ENCODE measurements around the gene CAV3. TPM values are rescaled to one million over a fixed set of nuclear protein-coding genes. Genes with fewer than 3 reads are reported as not detected.

The CAV3 gene
- total and polyA plus RNA-seq, 9 of the 15 experiments (the other 6 are each of a cell fraction or from before 2014, with no cell fraction given), result not detected

DNA sequence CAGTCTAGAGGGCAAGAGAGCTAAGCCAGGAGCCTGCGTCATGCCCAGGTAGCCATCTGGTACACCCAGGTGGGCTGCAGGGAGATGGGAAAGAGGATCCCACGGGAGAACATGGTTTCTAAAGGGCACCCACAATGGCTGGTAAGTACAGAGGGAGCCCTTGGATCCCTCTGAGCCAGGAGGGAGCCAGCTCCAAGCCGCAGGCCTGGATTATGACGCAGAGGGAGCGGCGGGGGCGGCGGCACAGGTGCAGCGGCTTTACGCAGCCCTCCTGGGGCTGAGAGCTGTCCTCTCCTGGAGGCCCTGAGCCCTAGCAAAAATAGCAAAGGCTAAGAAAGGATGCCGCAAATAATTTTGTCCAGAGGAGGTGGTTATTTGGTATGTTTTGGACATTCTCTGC, 2.8 kb downstream of the CAV3 start:
- in situ Hi-C loops (cut with MboI), result no loop called here
- no TSS peak for BruUV-seq (replicated peaks)
- Histone ChIP-seq H3K4me2 (ENCODE audit: insufficient read depth, low read length) (no peak overlapping the region), H3K36me3 (ENCODE audit: control insufficient read depth, insufficient read depth, low read length) (no peaks in the 10 kb centered on the region), H3K4me3 (no peak overlapping the region), H3K9me1 (ENCODE audit: control insufficient read depth, insufficient read depth, low read length) (peaks cover 3% of the 10 kb centered on the region), H3K79me2 (ENCODE audit: control insufficient read depth, insufficient read depth, low read length) (no peaks in the 10 kb centered on the region), H4K20me1 (replicated peaks; ENCODE audit: control insufficient read depth, insufficient read depth, low read length) (peaks cover 9% of the 10 kb centered on the region; the same call in 1 of the 2 replicates), H2AFZ (ENCODE audit: low read depth, low read length) (no peak overlapping the region), H3K9ac (ENCODE audit: insufficient read depth in 1 of 2, low read depth in 2 of 2, low read length in 2 of 2) (no peak overlapping the region), H3K27me3 (ENCODE audit: control insufficient read depth in 2 of 2, insufficient read depth in 2 of 2, low read length in 2 of 2) (peaks cover 19 to 60% of the 10 kb centered on the region in 2 experiments), H3K27ac (ENCODE audit: extremely low read depth, low read depth, low read length) (no peak overlapping the region), H3K9me3 (replicated peaks; ENCODE audit: control insufficient read depth, insufficient read depth, low read depth, low read length) (no peaks in the 10 kb centered on the region), H3K4me1 (replicated peaks in 1 of 2; ENCODE audit: control insufficient read depth in 2 of 2, insufficient read depth in 2 of 2, low read length in 2 of 2) (no peaks in the 10 kb centered on the region; a peak in 1 of 5 replicates)
- ChIA-PET POLR2A (no interaction called here), CTCF (ENCODE audit: low intra/inter-chr PET ratio) (no interaction called here)
- DNase-seq (ENCODE audit: extremely low read depth in 1 of 4, low spot score in 3 of 4) (no peak), FAIRE-seq (no peak), ATAC-seq (no peak)
- 1% methylated on average over 11 of the region's 11 CpGs for WGBS (ENCODE audit: insufficient coverage, low coverage, missing lambda C conversion rate)
- intact Hi-C loops (cut with micrococcal nuclease), result no loop called here
- TF ChIP-seq HCFC1 (IDR thresholded peaks at IDR 0.05; ENCODE audit: low read depth, low read length), result no peak
- no peak for TF ChIP-seq ARID2 (IDR thresholded peaks at IDR 0.05)
- TF ChIP-seq KDM1A (IDR thresholded peaks at IDR 0.05), result no peak
- TF ChIP-seq CHD1 (IDR thresholded peaks at IDR 0.05; ENCODE audit: low read length), result no peak
- no peak for TF ChIP-seq ZFX (CRISPR knock-in tag; IDR thresholded peaks at IDR 0.05)
- TF ChIP-seq TOE1 (IDR thresholded peaks at IDR 0.05; ENCODE audit: borderline replicate concordance), result no peak
- TF ChIP-seq TOE1 (CRISPR knock-in tag; IDR thresholded peaks at IDR 0.05; ENCODE audit: borderline replicate concordance, low read depth), result no peak
- TF ChIP-seq, protein P1, sequence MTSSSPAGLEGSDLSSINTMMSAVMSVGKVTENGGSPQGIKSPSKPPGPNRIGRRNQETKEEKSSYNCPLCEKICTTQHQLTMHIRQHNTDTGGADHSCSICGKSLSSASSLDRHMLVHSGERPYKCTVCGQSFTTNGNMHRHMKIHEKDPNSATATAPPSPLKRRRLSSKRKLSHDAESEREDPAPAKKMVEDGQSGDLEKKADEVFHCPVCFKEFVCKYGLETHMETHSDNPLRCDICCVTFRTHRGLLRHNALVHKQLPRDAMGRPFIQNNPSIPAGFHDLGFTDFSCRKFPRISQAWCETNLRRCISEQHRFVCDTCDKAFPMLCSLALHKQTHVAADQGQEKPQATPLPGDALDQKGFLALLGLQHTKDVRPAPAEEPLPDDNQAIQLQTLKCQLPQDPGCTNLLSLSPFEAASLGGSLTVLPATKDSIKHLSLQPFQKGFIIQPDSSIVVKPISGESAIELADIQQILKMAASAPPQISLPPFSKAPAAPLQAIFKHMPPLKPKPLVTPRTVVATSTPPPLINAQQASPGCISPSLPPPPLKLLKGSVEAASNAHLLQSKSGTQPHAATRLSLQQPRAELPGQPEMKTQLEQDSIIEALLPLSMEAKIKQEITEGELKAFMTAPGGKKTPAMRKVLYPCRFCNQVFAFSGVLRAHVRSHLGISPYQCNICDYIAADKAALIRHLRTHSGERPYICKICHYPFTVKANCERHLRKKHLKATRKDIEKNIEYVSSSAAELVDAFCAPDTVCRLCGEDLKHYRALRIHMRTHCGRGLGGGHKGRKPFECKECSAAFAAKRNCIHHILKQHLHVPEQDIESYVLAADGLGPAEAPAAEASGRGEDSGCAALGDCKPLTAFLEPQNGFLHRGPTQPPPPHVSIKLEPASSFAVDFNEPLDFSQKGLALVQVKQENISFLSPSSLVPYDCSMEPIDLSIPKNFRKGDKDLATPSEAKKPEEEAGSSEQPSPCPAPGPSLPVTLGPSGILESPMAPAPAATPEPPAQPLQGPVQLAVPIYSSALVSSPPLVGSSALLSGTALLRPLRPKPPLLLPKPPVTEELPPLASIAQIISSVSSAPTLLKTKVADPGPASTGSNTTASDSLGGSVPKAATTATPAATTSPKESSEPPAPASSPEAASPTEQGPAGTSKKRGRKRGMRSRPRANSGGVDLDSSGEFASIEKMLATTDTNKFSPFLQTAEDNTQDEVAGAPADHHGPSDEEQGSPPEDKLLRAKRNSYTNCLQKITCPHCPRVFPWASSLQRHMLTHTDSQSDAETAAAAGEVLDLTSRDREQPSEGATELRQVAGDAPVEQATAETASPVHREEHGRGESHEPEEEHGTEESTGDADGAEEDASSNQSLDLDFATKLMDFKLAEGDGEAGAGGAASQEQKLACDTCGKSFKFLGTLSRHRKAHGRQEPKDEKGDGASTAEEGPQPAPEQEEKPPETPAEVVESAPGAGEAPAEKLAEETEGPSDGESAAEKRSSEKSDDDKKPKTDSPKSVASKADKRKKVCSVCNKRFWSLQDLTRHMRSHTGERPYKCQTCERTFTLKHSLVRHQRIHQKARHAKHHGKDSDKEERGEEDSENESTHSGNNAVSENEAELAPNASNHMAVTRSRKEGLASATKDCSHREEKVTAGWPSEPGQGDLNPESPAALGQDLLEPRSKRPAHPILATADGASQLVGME (CRISPR knock-in tag; IDR thresholded peaks at IDR 0.05), result no peak
- TF ChIP-seq ZNF311 (CRISPR knock-in tag; IDR thresholded peaks at IDR 0.05), result no peak
- TF ChIP-seq HSF4 (CRISPR knock-in tag; IDR thresholded peaks at IDR 0.05; ENCODE audit: borderline replicate concordance), result no peak
- TF ChIP-seq ZNF212 (CRISPR knock-in tag; IDR thresholded peaks at IDR 0.05), result no peak
- TF ChIP-seq PML (IDR thresholded peaks at IDR 0.05; ENCODE audit: low read length), result no peak
- no peak for TF ChIP-seq ZNF79 (CRISPR knock-in tag; IDR thresholded peaks at IDR 0.05; ENCODE audit: low read depth)
- TF ChIP-seq CEBPB (tag; IDR thresholded peaks at IDR 0.05), result no peak
- TF ChIP-seq HOXB6 (CRISPR knock-in tag; IDR thresholded peaks at IDR 0.05; ENCODE audit: borderline replicate concordance), result no peak
- TF ChIP-seq FOS (IDR thresholded peaks at IDR 0.05; ENCODE audit: extremely low read depth, insufficient read length), result no peak
- TF ChIP-seq PHF20 (IDR thresholded peaks at IDR 0.05; ENCODE audit: partially characterized antibody), result no peak
- TF ChIP-seq TCF15 (CRISPR knock-in tag; IDR thresholded peaks at IDR 0.05), result no peak
